Activated CD8-positive, alpha-beta memory T cell treated with anti-CD3 and anti-CD28 coated beads, Interleukin-2, amount 50 U/mL, for 4 hours (primary cell): Measurements from ENCODE around the gene KRT17.
"Not testable (repeated sequence)": the region's sequence is repeated elsewhere in the genome, so short reads cannot be mapped to it uniquely, and the experiment has no call there.

Source experiments
- DNase-seq: peaks from one replicate; pipeline ENCODE4 v3.0.0-alpha.2; 2020

KRT17 gene

GRCh38 chr17:41619036-41619926, 5.1 kb downstream of the KRT17 start:
- DNase-seq: no peak

GRCh38 chr17:41618341-41619035, 5.9 kb downstream of the KRT17 start:
- no peak for DNase-seq

GRCh38 chr17:41617698-41618097, 6.7 kb downstream of the KRT17 start:
- DNase-seq: no peak

- DNase-seq: no peak
Observed at GRCh38 chr17:41617136-41617535, 7.2 kb downstream of the KRT17 start.

- DNase-seq: not testable (repeated sequence)
Observed at GRCh38 chr17:41616486-41616885, 7.9 kb downstream of the KRT17 start.

GRCh38 chr17:41615454-41615853, 8.9 kb downstream of the KRT17 start:
- DNase-seq: no peak

GRCh38 chr17:41614767-41615166, 9.6 kb downstream of the KRT17 start:
- not testable (repeated sequence) for DNase-seq

GRCh38 chr17:41614098-41614497, 10.3 kb downstream of the KRT17 start:
- peak; percentile 8 for DNase-seq

- DNase-seq: no peak
Observed at GRCh38 chr17:41613277-41614082, 10.9 kb downstream of the KRT17 start.

GRCh38 chr17:41612376-41613160, 11.8 kb downstream of the KRT17 start, which contains the start of gene KRT16:
Gene KRT16 (minus strand): TSS chr17:41612767. CDS start chr17:41612688, 79 bp downstream.
- not testable (repeated sequence) for DNase-seq

- no peak for DNase-seq
Observed at GRCh38 chr17:41610965-41611640, 13.3 kb downstream of the KRT17 start.

GRCh38 chr17:41610061-41610517, 14.3 kb downstream of the KRT17 start:
- not testable (repeated sequence) for DNase-seq

GRCh38 chr17:41606930-41607329, 17.4 kb downstream of the KRT17 start:
- DNase-seq: not testable (repeated sequence)

- DNase-seq: no peak
Observed at GRCh38 chr17:41602524-41602923, 21.9 kb downstream of the KRT17 start.

- no peak for DNase-seq
Observed at GRCh38 chr17:41600318-41600717, 24.1 kb downstream of the KRT17 start.

- no peak for DNase-seq
Observed at GRCh38 chr17:41599680-41600079, 24.7 kb downstream of the KRT17 start.

GRCh38 chr17:41595585-41595984, 28.8 kb downstream of the KRT17 start:
- no peak for DNase-seq

GRCh38 chr17:41594363-41594915, 29.9 kb downstream of the KRT17 start:
- DNase-seq: no peak

- no peak for DNase-seq
Observed at GRCh38 chr17:41593306-41593981, 30.9 kb downstream of the KRT17 start.

- DNase-seq: no peak
Observed at GRCh38 chr17:41592601-41593305, 31.6 kb downstream of the KRT17 start.
